BLaER1 (cell line): ENCODE data around the gene ARHGAP27.

Source experiments
- H3K27ac ChIP-seq: shearing (Covaris generic); formaldehyde crosslinking; 2 replicates; pipeline ENCODE4 v1.8.1; 2022
- H3K27me3 ChIP-seq: shearing (Covaris generic); formaldehyde crosslinking; 2 replicates; pipeline ENCODE4 v1.8.1; 2022
- H3K36me3 ChIP-seq: shearing (Covaris generic); formaldehyde crosslinking; 2 replicates; pipeline ENCODE4 v1.8.1; 2022
- H3K4me1 ChIP-seq: shearing (Covaris generic); formaldehyde crosslinking; 2 replicates; pipeline ENCODE4 v1.8.1; 2022
- H3K4me2 ChIP-seq: shearing (Covaris generic); formaldehyde crosslinking; 2 replicates; pipeline ENCODE4 v1.8.1; 2022
- H3K4me3 ChIP-seq: shearing (Covaris generic); formaldehyde crosslinking; 2 replicates; pipeline ENCODE4 v1.8.1; 2022
- H3K9ac ChIP-seq: shearing (Covaris generic); formaldehyde crosslinking; 2 replicates; pipeline ENCODE4 v1.8.1; 2022
- H3K9me3 ChIP-seq: shearing (Covaris generic); formaldehyde crosslinking; 2 replicates; pipeline ENCODE4 v1.8.1; 2022
- H4K20me1 ChIP-seq: shearing (Covaris generic); formaldehyde crosslinking; 2 replicates; pipeline ENCODE4 v1.8.1; 2022
- Cebpa-rat ChIP-seq: shearing (Covaris generic); IDR thresholded peaks from 2 replicates; pipeline ENCODE4 v1.8.1; 2022

ARHGAP27 gene

DNA sequence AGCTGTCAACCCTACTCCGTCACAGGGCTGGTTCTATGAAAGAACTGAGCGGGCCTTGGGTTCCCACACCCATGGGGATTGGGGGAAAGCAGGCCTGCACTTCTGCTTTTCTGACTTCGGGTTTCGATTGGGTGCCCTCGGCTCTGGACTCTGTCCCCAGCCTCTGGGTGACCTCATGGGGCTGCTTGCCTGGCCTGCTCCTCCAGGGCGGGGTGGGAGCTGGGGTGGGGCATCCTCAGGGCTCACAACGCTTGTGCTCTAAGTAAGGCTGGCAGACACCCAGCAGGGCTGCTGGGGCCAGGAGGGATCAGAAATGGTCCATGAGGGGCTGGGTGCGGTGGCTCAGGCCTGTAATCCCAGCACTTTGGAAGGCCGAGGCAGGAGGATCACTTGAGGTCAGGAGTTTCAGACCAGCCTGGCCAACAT lies 19.2 kb downstream of the ARHGAP27 start:
- no peaks in the 10 kb centered on the region for H3K36me3 ChIP-seq
- H3K4me2 ChIP-seq: peak overlapping the region; percentile 100
- H3K9me3 ChIP-seq: no peaks in the 10 kb centered on the region
- no peak overlapping the region for H3K4me3 ChIP-seq
- peaks cover 74% of the 10 kb centered on the region for H3K4me1 ChIP-seq
- no peak overlapping the region; the same call in 1 of the 2 replicates for H3K9ac ChIP-seq
- H4K20me1 ChIP-seq: peaks cover 6% of the 10 kb centered on the region; the same call in 1 of the 2 replicates
- H3K27ac ChIP-seq: peak overlapping the region; percentile 92
- H3K27me3 ChIP-seq: no peaks in the 10 kb centered on the region
- TF ChIP-seq Cebpa-rat: no peak

DNA sequence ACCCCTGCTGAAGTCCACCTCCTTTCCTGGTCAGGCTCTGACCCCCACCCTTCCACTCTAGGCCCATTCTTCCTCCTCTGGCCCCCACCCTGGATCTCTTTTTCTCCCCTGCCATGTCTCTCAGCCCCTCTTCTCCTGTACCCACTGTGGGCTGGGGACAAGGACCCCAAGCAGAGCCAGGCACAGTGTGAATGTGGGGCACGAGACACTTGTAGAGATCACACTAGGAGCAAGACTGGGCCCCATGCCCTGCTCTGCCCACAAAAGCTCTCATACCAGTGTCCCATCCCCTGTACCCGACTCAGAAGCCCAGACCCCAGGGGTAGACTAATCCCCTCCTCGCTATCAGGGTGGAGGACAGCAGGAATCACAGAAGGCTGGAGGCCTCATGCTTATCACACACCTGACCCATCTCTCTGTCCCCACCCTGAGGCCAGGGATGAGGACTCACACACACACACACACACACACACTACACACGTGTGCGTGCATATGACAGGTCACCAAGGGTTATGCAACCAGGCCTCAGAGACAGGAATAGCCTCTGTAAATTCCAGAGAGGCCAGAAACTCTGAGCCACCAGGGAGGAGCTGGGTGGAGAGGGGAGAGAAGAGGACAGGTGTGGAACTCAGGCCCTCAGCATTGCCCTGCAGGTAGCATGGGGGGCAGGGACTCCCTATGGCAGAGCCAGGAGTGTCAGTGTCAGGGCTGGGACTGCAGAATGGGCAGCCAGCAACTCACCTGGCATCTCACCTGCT lies 21.1 kb downstream of the ARHGAP27 start:
- peak overlapping the region; percentile 100 for H3K4me2 ChIP-seq
- no peaks in the 10 kb centered on the region for H3K27me3 ChIP-seq
- TF ChIP-seq Cebpa-rat: no peak
- no peaks in the 10 kb centered on the region for H3K36me3 ChIP-seq
- peaks cover 87% of the 10 kb centered on the region for H3K4me1 ChIP-seq
- peak overlapping the region; percentile 86 for H3K9ac ChIP-seq
- H4K20me1 ChIP-seq: peaks cover 17% of the 10 kb centered on the region; the same call in 1 of the 2 replicates
- peak overlapping the region; percentile 76 for H3K4me3 ChIP-seq
- no peaks in the 10 kb centered on the region for H3K9me3 ChIP-seq
- H3K27ac ChIP-seq: peak overlapping the region; percentile 92

DNA sequence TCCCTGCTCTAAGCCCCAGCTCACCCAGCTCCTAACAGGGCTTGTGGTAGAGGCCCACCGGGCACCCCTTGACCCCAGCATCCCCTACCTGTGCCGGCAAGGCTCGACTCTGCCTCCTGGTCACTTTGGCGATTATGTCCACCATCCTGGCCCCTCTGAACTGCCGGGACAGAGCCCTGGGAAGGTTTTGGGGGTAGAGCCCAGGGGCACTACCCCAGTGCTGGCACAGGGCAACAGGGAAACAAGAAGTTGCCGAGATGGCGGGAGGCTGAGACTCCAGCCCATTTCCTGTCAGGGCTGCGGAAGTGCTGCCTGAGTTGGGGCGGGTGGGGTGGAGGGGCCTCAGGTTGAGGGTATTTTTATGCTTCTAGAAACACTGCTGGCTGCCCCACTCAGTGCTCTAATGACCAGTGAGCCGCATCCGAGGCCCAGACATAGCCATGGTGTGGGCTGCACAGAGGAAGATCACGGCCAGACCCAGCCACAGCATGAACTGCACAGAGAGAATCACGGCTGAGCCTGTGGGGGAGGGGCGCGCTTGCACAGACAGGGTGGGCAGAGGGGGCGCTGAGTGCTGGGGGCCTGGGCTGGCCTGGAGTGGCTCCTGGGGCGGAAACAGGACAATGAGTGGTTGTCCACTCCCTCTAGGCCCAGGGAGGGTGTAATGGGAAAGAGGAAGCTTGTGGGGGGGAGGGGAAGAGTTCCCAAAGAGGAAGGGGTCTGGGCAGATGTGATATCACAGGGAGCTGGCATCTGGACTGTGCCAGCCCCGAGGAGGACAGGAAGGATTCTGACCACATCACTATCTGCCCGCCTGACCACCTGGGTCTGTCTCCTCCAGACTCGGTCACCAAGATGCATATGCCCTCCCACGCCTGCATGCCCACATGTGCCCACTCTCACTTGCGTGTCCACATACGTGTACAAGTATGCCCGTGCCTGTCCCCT lies 22.3 kb downstream of the ARHGAP27 start:
- H3K27ac ChIP-seq: peak overlapping the region; percentile 92
- peak overlapping the region; percentile 100 for H3K4me2 ChIP-seq
- H3K4me3 ChIP-seq: peak overlapping the region; percentile 76
- H3K27me3 ChIP-seq: no peaks in the 10 kb centered on the region
- TF ChIP-seq Cebpa-rat: no peak
- H4K20me1 ChIP-seq: peaks cover 27% of the 10 kb centered on the region; the same call in 1 of the 2 replicates
- peaks cover 5% of the 10 kb centered on the region for H3K36me3 ChIP-seq
- H3K9ac ChIP-seq: peak overlapping the region; percentile 86
- H3K4me1 ChIP-seq: peaks cover 97% of the 10 kb centered on the region
- H3K9me3 ChIP-seq: no peaks in the 10 kb centered on the region

DNA sequence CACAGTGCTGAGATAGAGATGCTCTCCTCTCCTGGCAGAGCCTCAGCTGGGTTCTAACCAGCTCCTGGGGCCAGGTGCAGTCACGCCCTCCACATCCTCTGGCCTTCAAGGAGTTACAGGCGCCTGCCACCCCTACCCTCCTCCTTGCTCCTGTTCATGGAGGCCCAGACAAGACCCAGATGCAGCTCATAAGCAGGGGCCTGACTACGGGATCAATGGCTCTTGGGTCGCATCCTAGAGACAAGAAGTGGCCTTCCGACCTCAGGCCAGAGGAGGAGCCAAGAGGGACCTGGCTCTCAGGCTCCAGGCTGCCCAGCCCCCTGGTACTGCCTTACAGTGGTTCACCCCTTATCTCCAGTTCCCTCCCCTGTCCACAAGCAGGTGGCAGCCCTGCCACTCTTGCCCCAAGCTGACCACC lies 23.0 kb downstream of the ARHGAP27 start:
- no peak for TF ChIP-seq Cebpa-rat
- peaks cover 11% of the 10 kb centered on the region for H3K36me3 ChIP-seq
- no peaks in the 10 kb centered on the region for H3K27me3 ChIP-seq
- H3K27ac ChIP-seq: peak overlapping the region; percentile 92
- H3K4me1 ChIP-seq: peaks cover 90% of the 10 kb centered on the region
- H3K9ac ChIP-seq: peak overlapping the region; percentile 86
- H3K9me3 ChIP-seq: no peaks in the 10 kb centered on the region
- H3K4me2 ChIP-seq: peak overlapping the region; percentile 100
- peak overlapping the region; percentile 76 for H3K4me3 ChIP-seq
- peaks cover 27% of the 10 kb centered on the region; the same call in 1 of the 2 replicates for H4K20me1 ChIP-seq

DNA sequence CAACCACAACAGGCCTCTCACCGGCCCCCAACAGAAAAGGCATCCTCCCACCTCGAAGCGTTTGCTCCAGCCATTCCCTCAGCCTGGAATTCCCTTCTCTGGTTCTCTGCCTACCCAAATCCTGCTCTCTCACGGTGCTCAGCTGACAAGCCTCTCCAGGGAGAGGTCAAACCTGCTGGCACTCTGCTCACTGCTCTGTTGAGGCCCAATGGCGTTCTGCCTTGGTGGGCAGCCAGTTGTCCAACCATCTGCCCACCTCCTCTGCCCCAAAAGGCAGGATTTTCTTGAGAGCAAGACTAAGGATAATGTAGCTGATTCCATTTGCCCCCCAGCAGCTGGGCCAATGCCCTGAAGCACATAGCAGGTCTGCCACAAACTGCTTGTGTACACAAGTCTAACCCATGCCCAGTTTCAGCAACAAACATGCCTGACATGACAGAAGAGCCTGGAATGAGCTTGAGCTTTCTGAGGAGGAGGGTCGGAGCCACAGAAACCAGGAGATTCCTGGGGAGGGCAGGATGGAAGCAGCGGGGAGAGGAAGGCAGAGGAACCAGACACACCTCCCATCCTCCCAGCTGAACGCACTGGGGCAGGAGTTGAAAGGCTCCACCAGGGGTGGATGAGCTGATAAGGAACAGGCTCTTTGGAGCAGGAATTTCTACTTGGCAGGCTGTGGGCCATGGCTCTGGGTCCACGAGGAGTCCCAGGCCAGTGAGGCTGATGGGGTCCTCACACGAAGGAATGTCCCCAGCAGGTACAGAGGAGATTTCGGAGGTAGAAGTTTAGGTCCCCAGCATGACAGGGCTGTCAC lies 23.9 kb downstream of the ARHGAP27 start:
- Histone ChIP-seq H4K20me1 (peaks cover 27% of the 10 kb centered on the region; the same call in 1 of the 2 replicates), H3K36me3 (peaks cover 20% of the 10 kb centered on the region), H3K4me2 (peak overlapping the region; percentile 100), H3K9me3 (no peaks in the 10 kb centered on the region), H3K9ac (peak overlapping the region; percentile 86), H3K27ac (peak overlapping the region; percentile 92), H3K4me3 (peak overlapping the region; percentile 76), H3K4me1 (peaks cover 81% of the 10 kb centered on the region), H3K27me3 (no peaks in the 10 kb centered on the region)
- TF ChIP-seq Cebpa-rat: no peak

DNA sequence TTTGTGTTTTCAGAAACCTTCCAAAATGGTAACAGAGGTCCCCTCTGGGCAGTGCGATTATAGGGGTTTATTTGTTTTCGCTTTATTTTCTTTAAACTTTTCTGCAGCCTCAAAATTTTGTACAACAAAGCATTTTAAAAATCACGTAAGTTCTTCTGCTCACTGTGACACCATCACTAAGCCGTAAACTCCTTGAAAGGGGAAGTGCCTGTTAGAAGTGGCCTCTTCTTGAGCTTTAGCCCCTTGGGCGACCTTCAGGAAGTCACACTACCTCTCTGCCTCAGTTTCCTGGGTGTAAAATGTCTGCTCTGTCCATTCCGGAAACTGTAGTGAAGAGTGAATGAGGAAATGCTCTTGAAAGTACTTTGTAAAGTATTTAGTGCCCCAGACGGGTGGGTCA lies 26.6 kb downstream of the ARHGAP27 start:
- Histone ChIP-seq H3K4me1 (peaks cover 77% of the 10 kb centered on the region), H3K27me3 (no peaks in the 10 kb centered on the region), H3K27ac (0 out of 2 replicates have a peak overlapping the region, but pooled peaks have one; percentile 66), H4K20me1 (peaks cover 27% of the 10 kb centered on the region; the same call in 1 of the 2 replicates), H3K36me3 (peaks cover 47% of the 10 kb centered on the region), H3K9me3 (no peaks in the 10 kb centered on the region), H3K9ac (no peak overlapping the region), H3K4me2 (peak overlapping the region; percentile 100), H3K4me3 (no peak overlapping the region)
- no peak for TF ChIP-seq Cebpa-rat

DNA sequence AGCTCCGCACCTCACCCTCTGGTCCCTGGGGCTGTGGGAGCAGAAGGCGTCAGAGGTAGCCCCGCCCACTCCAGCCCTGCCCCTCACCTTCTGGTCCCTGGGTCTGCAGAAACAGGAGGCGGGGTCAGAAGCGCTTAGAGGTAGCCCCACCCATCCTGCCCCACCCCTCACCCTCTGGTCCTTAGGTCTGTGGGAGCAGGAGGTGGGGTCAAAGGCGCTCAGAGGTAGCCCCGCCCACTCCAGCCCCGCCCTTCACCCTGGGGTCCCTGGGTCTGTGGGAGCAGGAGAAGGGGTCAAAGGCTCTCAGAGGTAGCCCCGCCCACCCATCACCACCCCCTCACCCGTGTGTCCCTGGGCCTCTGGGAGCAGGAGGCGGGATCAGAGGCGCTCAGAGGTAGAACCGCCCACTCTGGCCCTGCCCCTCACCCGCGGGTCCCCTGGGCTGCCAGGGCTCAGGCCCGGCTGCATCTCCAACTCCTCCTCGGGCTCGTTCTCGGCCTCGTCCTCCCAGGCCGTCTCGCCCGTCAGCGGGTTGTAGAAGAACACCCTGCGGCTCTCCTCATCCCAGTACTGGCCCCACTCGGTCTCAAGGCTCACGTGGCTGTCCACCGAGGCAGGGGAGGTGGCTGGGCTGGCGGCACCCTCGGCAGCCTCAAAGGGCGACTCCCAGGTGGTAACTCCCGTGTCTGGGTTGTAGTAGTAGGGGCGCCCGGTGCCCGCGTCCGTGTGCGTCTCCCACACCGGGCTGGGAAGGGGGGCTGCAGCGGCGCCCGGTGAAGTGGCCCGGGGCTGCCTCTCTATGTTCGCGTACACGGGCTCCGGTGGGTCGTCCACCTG lies 27.2 kb downstream of the ARHGAP27 start:
- Histone ChIP-seq H3K4me1 (peaks cover 77% of the 10 kb centered on the region), H3K9ac (no peak overlapping the region), H3K36me3 (peaks cover 53% of the 10 kb centered on the region), H4K20me1 (peaks cover 27% of the 10 kb centered on the region; the same call in 1 of the 2 replicates), H3K9me3 (no peaks in the 10 kb centered on the region), H3K4me2 (peak overlapping the region; percentile 100), H3K4me3 (no peak overlapping the region), H3K27ac (0 out of 2 replicates have a peak overlapping the region, but pooled peaks have one; percentile 66), H3K27me3 (no peaks in the 10 kb centered on the region)
- no peak for TF ChIP-seq Cebpa-rat

DNA sequence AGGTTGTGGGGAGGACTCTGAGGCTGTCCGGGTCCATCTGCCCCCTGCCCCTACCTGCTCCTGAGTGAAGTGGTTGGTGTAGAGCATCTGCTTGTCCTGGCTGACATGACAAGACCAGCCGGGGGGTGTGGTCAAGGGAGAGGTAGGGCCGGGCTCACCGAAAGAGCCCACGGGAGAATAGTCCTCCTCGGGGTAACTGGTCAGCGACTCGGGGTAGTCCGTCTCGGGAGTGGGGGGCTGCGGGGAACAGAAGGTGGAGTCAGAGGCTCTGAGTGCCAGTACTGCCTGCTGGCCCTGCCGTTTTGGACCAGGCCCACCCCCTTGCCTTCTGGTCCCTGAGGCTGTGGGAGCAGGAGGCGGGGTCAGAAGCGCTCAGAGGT lies 27.8 kb downstream of the ARHGAP27 start:
- H3K4me3 ChIP-seq: no peak overlapping the region

More for the DNA sequence above, 27.8 kb downstream of the ARHGAP27 start:
- no peaks in the 10 kb centered on the region for H3K9me3 ChIP-seq
- H4K20me1 ChIP-seq: peaks cover 27% of the 10 kb centered on the region; the same call in 1 of the 2 replicates
- H3K27ac ChIP-seq: no peak overlapping the region
- TF ChIP-seq Cebpa-rat: no peak
- no peak overlapping the region for H3K9ac ChIP-seq
- no peaks in the 10 kb centered on the region for H3K27me3 ChIP-seq
- H3K36me3 ChIP-seq: peaks cover 59% of the 10 kb centered on the region
- H3K4me1 ChIP-seq: peaks cover 74% of the 10 kb centered on the region
- H3K4me2 ChIP-seq: no peak overlapping the region
